GM12872 (cell line): ENCODE results near the gene ZBTB26.

Experiments used
- TF ChIP-seq, protein P1 (sequence below): IDR thresholded peaks from 3 replicates; pipeline ENCODE4 v1.5.1; 2011; ENCODE audit warnings: low read depth, mild to moderate bottlenecking, low read length, moderate library complexity; ENCODE audit not compliant: insufficient read depth

The ZBTB26 gene

GRCh38 chr9:122940749-122941581, 9.7 kb upstream of the ZBTB26 start, which contains the start of gene RABGAP1:
Gene RABGAP1, plus strand, starts transcription at chr9:122941020. Its CDS starts 16,040 bp downstream, at chr9:122957060.
- TF ChIP-seq, protein P1, sequence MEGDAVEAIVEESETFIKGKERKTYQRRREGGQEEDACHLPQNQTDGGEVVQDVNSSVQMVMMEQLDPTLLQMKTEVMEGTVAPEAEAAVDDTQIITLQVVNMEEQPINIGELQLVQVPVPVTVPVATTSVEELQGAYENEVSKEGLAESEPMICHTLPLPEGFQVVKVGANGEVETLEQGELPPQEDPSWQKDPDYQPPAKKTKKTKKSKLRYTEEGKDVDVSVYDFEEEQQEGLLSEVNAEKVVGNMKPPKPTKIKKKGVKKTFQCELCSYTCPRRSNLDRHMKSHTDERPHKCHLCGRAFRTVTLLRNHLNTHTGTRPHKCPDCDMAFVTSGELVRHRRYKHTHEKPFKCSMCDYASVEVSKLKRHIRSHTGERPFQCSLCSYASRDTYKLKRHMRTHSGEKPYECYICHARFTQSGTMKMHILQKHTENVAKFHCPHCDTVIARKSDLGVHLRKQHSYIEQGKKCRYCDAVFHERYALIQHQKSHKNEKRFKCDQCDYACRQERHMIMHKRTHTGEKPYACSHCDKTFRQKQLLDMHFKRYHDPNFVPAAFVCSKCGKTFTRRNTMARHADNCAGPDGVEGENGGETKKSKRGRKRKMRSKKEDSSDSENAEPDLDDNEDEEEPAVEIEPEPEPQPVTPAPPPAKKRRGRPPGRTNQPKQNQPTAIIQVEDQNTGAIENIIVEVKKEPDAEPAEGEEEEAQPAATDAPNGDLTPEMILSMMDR = no peak

DNA sequence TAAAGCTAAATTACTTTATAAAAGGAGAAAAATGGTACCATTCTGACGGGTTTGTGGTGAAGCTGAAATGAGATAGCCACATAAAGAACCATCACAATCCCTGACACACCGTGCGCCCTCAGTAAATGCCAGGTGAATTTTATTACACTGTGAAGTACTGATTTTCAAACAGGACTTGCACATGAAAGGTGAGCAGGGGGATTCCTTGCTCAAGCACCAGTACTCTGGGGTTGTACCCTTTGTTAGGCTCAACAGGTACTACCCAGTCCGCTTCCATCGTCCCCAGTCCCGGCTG, 9.1 kb upstream of the ZBTB26 start:
- TF ChIP-seq, protein P1 = no peak

DNA sequence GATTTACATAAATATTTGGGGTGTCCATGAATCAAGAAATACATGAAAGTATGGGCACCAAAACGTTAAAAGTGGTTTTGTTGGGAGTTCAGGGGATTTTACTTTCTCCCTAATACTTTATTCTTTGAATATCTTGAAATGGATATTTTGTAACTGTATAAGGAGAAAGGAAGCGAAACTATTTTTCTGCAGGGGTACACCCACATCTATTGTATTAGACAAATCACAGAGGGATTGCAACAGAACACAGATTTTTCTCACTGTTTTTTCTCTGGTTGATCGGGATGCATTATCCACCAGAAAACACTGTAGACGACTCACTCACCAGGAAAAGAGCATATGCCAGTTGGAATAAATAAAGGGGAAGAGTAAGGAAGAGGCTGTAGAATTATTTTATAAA, 8.3 kb upstream of the ZBTB26 start:
- TF ChIP-seq, protein P1 = no peak

DNA sequence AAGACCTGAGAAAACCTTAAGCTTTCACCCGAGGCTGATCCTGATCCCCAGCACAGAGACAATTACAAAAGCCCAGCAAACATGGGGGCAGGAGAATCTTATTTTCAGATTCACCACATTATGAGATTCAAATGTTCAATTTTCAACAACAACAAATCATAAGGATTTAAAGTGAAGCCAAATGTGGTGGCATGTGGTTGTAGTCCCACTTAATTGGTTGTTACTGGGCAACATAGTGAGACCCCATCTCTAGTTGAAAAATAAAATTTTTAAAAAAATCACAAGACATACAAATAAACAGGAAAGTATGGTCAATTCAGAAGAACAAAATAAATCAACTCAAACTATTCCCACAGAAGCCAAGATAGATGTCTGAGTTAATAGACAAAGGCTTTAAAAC, 5.6 kb upstream of the ZBTB26 start:
- TF ChIP-seq, protein P1 = no peak

DNA sequence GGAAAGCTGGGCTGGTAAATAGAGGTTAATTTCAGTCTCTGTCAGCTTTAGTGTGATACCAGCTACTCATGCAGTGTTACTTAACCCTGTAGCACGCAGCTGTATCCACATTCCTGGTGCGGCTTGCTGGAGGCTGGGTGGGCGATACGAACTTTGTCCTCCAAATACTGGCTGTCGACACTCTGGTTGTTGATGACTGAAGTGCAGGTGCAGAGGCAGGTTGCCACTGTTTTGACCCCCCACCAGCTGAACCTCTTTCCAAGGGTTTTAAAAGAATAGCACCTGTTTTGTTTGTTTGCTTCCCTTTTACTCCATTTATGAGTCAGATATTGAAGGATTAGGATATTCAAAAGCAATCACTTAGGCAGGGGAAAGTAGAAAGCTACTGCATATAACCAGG, 5.2 kb upstream of the ZBTB26 start:
- TF ChIP-seq, protein P1 = no peak

GRCh38 chr9:122930541-122931225, 629 bp downstream of the ZBTB26 start:
- TF ChIP-seq, protein P1 = no peak

DNA sequence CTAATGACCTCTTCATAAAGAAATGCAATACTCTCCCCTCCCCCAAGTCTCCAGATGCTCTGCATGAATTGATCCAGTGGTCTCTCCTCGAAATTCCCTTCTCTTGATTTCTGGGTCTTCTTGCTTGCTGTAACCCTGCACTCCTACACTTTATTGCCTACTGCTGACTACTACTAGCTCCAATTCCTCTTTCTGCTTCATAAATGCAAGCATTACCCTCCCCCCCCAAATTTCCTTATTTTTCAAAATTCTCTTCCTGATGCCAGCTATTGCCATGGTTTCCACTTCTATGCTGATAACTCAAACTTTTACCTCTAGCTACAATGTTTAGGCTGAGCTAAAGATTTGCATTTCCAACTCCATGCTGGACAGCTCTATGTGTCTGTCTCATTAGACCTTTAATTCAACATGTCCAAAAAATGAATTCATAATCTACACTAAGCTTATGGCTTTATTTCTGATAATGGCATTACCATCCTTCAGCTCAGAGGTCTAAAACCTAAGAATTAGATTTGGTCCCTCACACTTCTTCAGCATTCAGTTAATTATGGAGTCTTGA, 1.4 kb downstream of the ZBTB26 start:
- TF ChIP-seq, protein P1 = no peak
